Measurements from ENCODE around the gene RGS3.

Gene RGS3

GRCh38 chr9:113622600-113623400 lies 159.3 kb downstream of the RGS3 start:
- H3K27ac ChIP-seq: no peak overlapping the region
- TF ChIP-seq CTCF (conservative IDR thresholded peaks at IDR 0.05) (no peak), ZFX (IDR thresholded peaks at IDR 0.05) (no peak)

GRCh38 chr9:113623851-113624485 lies 160.4 kb downstream of the RGS3 start:
- no peak for TF ChIP-seq ZFX (IDR thresholded peaks at IDR 0.05)
- H3K27ac ChIP-seq: no peak overlapping the region

- TF ChIP-seq ZFX (IDR thresholded peaks at IDR 0.05): no peak
- no peak for TF ChIP-seq CTCF (conservative IDR thresholded peaks at IDR 0.05)
Measured at GRCh38 chr9:113624721-113625120, 161.2 kb downstream of the RGS3 start.

GRCh38 chr9:113625486-113625885 lies 162.0 kb downstream of the RGS3 start:
- TF ChIP-seq ZFX (IDR thresholded peaks at IDR 0.05) (no peak), CTCF (conservative IDR thresholded peaks at IDR 0.05) (no peak)
- H3K27ac ChIP-seq: no peak overlapping the region

More at GRCh38 chr9:113624721-113625120, 161.2 kb downstream of the RGS3 start:
- no peak overlapping the region for H3K27ac ChIP-seq

GRCh38 chr9:113626735-113627495 lies 163.4 kb downstream of the RGS3 start:
- TF ChIP-seq CTCF (conservative IDR thresholded peaks at IDR 0.05) (no peak), ZFX (IDR thresholded peaks at IDR 0.05) (no peak)
- H3K27ac ChIP-seq: no peak overlapping the region

GRCh38 chr9:113628621-113629020 lies 165.1 kb downstream of the RGS3 start:
- no peak for TF ChIP-seq ZFX (IDR thresholded peaks at IDR 0.05)
- TF ChIP-seq CTCF (conservative IDR thresholded peaks at IDR 0.05): no peak
- no peak overlapping the region for H3K27ac ChIP-seq

- no peak overlapping the region for H3K27ac ChIP-seq
- no peak for TF ChIP-seq ZFX (IDR thresholded peaks at IDR 0.05)
- no peak for TF ChIP-seq CTCF (conservative IDR thresholded peaks at IDR 0.05)
Measured at GRCh38 chr9:113630386-113631136, 167.0 kb downstream of the RGS3 start.
